HepG2 (cell line): Measurements from ENCODE around the gene CCT7. TPM values are rescaled to one million over a fixed set of nuclear protein-coding genes. Genes with fewer than 3 reads are reported as not detected.

Source experiments
- AKAP8 ChIP-seq: sonication (generic); formaldehyde crosslinking; IDR thresholded peaks from 2 replicates; pipeline ENCODE4 v1.5.1; 2020; ENCODE audit warnings: mild to moderate bottlenecking, missing genetic modification reagents
- ARNT2 ChIP-seq: sonication (generic); formaldehyde crosslinking; IDR thresholded peaks from 2 replicates; pipeline ENCODE4 v1.8.0; 2022; ENCODE audit warnings: mild to moderate bottlenecking, low read depth, missing genetic modification reagents, moderate library complexity
- FIP1L1 ChIP-seq: fragments of 200-400 bp; formaldehyde crosslinking; IDR thresholded peaks from 2 replicates; pipeline ENCODE4 v1.6.1; 2018; ENCODE audit warnings: low read depth, mild to moderate bottlenecking, low read length, moderate library complexity, borderline replicate concordance; ENCODE audit not compliant: insufficient read depth
- KAT2B ChIP-seq: fragments of 150-350 bp; IDR thresholded peaks from 2 replicates; pipeline ENCODE4 v1.6.1; 2014; ENCODE audit warnings: low read depth, low read length, borderline replicate concordance
- MIXL1 ChIP-seq: IDR thresholded peaks from 2 replicates; pipeline ENCODE4 v1.6.1; 2016
- PHF5A ChIP-seq: IDR thresholded peaks from one replicate; pipeline ENCODE4 v1.6.1; 2018; ENCODE audit warnings: low read depth, missing genetic modification reagents; ENCODE audit not compliant: unreplicated experiment
- RARG ChIP-seq: sonication (generic); formaldehyde crosslinking; IDR thresholded peaks from 2 replicates; pipeline ENCODE4 v1.4.0; 2020; ENCODE audit warnings: low read depth, mild to moderate bottlenecking, missing genetic modification reagents
- SNRNP70 ChIP-seq: fragments of 200-400 bp; formaldehyde crosslinking; IDR thresholded peaks from 2 replicates; pipeline ENCODE4 v1.6.1; 2017; ENCODE audit warnings: mild to moderate bottlenecking, low read depth, low read length, moderate library complexity
- TMF1 ChIP-seq: sonication (generic); formaldehyde crosslinking; IDR thresholded peaks from 2 replicates; pipeline ENCODE4 v1.8.1; 2022; ENCODE audit warnings: low read depth, missing genetic modification reagents
- XBP1 ChIP-seq: sonication (generic); formaldehyde crosslinking; IDR thresholded peaks from 2 replicates; pipeline ENCODE4 v1.5.0; 2020; ENCODE audit warnings: missing genetic modification reagents
- YEATS4 ChIP-seq: sonication (generic); formaldehyde crosslinking; IDR thresholded peaks from 2 replicates; pipeline ENCODE4 v1.4.0; 2020; ENCODE audit warnings: missing genetic modification reagents, borderline replicate concordance
- ZBTB7A ChIP-seq: sonication (generic); formaldehyde crosslinking; IDR thresholded peaks from 2 replicates; pipeline ENCODE4 v1.8.0; 2022; ENCODE audit warnings: mild to moderate bottlenecking, missing genetic modification reagents
- ZNF121 ChIP-seq: sonication (generic); formaldehyde crosslinking; IDR thresholded peaks from 2 replicates; pipeline ENCODE4 v1.5.0; 2020; ENCODE audit warnings: mild to moderate bottlenecking, missing genetic modification reagents
- ZNF136 ChIP-seq: sonication (generic); formaldehyde crosslinking; IDR thresholded peaks from 2 replicates; pipeline ENCODE4 v1.8.1; 2022; ENCODE audit warnings: low read depth, mild to moderate bottlenecking, moderate library complexity, missing genetic modification reagents
- ZNF296 ChIP-seq: sonication (generic); formaldehyde crosslinking; conservative IDR thresholded peaks from 2 replicates; pipeline ENCODE4 v1.5.0; 2020; ENCODE audit warnings: mild to moderate bottlenecking, missing genetic modification reagents
- ZNF337 ChIP-seq: sonication (generic); formaldehyde crosslinking; IDR thresholded peaks from 2 replicates; pipeline ENCODE4 v1.5.1; 2020; ENCODE audit warnings: missing genetic modification reagents, low read depth, mild to moderate bottlenecking, borderline replicate concordance
- polyA plus RNA-seq, 8 experiments: library from polyadenylated mRNA; depleted of rRNA in 3 of 8; stranded (reverse) in 7 of 8; unstranded in 1 of 8; fragments of >200 nt; fragmentation: Illumina TruSeq in 4 of 8; extraction: Trizol in 4 of 8; gene quantifications; 2 replicates each; pipeline versions ENCODE4 v1.2.1 to v1.2.3, GENCODE V29; 2011 to 2016; ENCODE audit warnings: low read depth in 4 of 8, missing spikeins in 1 of 8, mixed read lengths in 1 of 8; ENCODE audit not compliant: insufficient read depth in 1 of 8
- total RNA-seq, 5 experiments: library from RNA; depleted of rRNA; stranded (reverse); fragments of >200 nt; fragmentation: Illumina TruSeq; extraction: Trizol; gene quantifications; 2 replicates each; pipeline ENCODE4 v1.2.3, GENCODE V29; 2016; ENCODE audit warnings: low read depth in 1 of 5
- TF ChIP-seq, protein P1 (sequence below): IDR thresholded peaks from 2 replicates; pipeline ENCODE4 v1.6.1; 2012; ENCODE audit warnings: low read length, improper control_type of control experiment
- TF ChIP-seq, protein P2 (sequence below): sonication (generic); formaldehyde crosslinking; IDR thresholded peaks from 2 replicates; pipeline ENCODE4 v1.4.0; 2020; ENCODE audit warnings: missing genetic modification reagents

Gene CCT7
- total and polyA plus RNA-seq, 2 of the 13 experiments (the other 11 are each of a cell fraction or from before 2014, with no cell fraction given), result 347 to 517 TPM

DNA sequence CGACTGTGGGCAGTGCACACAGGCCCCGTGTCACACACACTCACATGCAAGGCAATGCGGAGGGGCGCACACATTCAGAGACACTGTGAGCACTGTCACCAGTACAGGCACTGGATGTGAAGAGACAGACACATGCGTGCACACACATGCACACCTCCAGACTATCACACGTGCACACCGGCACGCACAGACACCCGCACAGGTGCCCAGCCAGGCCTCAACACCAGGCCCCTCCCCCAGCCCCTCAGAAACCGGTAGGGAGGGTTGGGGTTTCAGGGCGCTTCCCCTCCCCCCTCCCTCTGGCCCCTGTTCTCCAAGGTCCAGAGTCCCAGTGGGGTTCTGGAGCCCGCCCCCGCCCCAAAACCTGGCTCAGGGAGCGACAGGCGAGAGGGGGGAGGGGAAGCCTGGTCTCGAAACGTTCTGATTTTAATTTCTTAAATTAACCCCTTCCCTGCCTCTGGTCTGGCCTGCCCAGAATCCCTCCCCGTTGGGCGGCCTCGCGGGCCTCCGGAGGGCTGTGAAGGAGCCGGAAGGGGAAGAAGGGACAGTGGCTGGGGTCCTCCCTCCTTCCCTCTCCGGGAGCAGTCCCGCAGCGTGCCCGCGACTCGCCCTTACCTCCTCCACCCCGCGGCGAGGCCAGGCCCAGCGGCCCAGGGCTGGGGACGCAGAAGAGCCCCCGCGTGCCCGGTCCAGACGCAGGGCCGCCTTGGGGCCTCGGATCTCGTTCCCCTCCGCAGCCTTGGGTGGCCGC lies 49.6 kb downstream of the CCT7 start (continued):
- TF ChIP-seq AKAP8 (CRISPR knock-in tag) (no peak), ZNF121 (CRISPR knock-in tag) (no peak; the same call in 1 of the 2 replicates), PHF5A (CRISPR knock-in tag) (no peak), XBP1 (no peak), SNRNP70 (no peak), FIP1L1 (no peak), YEATS4 (CRISPR knock-in tag) (peak; percentile 59), ZNF296 (CRISPR knock-in tag) (no peak), ARNT2 (no peak), ZNF337 (CRISPR knock-in tag) (no peak), RARG (CRISPR knock-in tag) (no peak), KAT2B (no peak), TMF1 (CRISPR knock-in tag) (no peak), ZNF136 (CRISPR knock-in tag) (no peak), ZBTB7A (CRISPR knock-in tag) (peak; percentile 29; the same call in 1 of the 2 replicates), MIXL1 (no peak)
- TF ChIP-seq, protein P1, sequence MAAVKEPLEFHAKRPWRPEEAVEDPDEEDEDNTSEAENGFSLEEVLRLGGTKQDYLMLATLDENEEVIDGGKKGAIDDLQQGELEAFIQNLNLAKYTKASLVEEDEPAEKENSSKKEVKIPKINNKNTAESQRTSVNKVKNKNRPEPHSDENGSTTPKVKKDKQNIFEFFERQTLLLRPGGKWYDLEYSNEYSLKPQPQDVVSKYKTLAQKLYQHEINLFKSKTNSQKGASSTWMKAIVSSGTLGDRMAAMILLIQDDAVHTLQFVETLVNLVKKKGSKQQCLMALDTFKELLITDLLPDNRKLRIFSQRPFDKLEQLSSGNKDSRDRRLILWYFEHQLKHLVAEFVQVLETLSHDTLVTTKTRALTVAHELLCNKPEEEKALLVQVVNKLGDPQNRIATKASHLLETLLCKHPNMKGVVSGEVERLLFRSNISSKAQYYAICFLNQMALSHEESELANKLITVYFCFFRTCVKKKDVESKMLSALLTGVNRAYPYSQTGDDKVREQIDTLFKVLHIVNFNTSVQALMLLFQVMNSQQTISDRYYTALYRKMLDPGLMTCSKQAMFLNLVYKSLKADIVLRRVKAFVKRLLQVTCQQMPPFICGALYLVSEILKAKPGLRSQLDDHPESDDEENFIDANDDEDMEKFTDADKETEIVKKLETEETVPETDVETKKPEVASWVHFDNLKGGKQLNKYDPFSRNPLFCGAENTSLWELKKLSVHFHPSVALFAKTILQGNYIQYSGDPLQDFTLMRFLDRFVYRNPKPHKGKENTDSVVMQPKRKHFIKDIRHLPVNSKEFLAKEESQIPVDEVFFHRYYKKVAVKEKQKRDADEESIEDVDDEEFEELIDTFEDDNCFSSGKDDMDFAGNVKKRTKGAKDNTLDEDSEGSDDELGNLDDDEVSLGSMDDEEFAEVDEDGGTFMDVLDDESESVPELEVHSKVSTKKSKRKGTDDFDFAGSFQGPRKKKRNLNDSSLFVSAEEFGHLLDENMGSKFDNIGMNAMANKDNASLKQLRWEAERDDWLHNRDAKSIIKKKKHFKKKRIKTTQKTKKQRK, result no peak
- TF ChIP-seq, protein P2, sequence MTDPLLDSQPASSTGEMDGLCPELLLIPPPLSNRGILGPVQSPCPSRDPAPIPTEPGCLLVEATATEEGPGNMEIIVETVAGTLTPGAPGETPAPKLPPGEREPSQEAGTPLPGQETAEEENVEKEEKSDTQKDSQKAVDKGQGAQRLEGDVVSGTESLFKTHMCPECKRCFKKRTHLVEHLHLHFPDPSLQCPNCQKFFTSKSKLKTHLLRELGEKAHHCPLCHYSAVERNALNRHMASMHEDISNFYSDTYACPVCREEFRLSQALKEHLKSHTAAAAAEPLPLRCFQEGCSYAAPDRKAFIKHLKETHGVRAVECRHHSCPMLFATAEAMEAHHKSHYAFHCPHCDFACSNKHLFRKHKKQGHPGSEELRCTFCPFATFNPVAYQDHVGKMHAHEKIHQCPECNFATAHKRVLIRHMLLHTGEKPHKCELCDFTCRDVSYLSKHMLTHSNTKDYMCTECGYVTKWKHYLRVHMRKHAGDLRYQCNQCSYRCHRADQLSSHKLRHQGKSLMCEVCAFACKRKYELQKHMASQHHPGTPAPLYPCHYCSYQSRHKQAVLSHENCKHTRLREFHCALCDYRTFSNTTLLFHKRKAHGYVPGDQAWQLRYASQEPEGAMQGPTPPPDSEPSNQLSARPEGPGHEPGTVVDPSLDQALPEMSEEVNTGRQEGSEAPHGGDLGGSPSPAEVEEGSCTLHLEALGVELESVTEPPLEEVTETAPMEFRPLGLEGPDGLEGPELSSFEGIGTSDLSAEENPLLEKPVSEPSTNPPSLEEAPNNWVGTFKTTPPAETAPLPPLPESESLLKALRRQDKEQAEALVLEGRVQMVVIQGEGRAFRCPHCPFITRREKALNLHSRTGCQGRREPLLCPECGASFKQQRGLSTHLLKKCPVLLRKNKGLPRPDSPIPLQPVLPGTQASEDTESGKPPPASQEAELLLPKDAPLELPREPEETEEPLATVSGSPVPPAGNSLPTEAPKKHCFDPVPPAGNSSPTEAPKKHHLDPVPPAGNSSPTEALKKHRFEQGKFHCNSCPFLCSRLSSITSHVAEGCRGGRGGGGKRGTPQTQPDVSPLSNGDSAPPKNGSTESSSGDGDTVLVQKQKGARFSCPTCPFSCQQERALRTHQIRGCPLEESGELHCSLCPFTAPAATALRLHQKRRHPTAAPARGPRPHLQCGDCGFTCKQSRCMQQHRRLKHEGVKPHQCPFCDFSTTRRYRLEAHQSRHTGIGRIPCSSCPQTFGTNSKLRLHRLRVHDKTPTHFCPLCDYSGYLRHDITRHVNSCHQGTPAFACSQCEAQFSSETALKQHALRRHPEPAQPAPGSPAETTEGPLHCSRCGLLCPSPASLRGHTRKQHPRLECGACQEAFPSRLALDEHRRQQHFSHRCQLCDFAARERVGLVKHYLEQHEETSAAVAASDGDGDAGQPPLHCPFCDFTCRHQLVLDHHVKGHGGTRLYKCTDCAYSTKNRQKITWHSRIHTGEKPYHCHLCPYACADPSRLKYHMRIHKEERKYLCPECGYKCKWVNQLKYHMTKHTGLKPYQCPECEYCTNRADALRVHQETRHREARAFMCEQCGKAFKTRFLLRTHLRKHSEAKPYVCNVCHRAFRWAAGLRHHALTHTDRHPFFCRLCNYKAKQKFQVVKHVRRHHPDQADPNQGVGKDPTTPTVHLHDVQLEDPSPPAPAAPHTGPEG (CRISPR knock-in tag), result no peak
